ENCODE results near the gene VWA5A.

- TF ChIP-seq CTCF (IDR thresholded peaks at IDR 0.05; ENCODE audit: low read depth, low read length) (no peak), POLR2A (IDR thresholded peaks at IDR 0.05; ENCODE audit: extremely low read depth, insufficient read length) (no peak)
Measured at GRCh38 chr11:124068601-124069110, 46.6 kb upstream of the VWA5A start.
